Adrenal gland (tissue), 5 donors: Measurements from ENCODE around the gene STOML3.

ENCODE experiments used
- CTCF ChIP-seq, 6 experiments: fragments of 450-650 bp in 4 of 6; fragments of 200-600 bp in 2 of 6; sonication (generic) in 1 of 6; IDR thresholded peaks; 1 replicate in 5 of 6; 2 replicates in 1 of 6; pipeline versions ENCODE4 v1.5.1 to v1.8.0; 2016 to 2021; ENCODE audit warnings: antibody characterized with exemption in 6 of 6, mild to moderate bottlenecking in 2 of 6, moderate library complexity in 1 of 6
- POLR2A ChIP-seq, 2 donors: fragments of 450-650 bp; IDR thresholded peaks; one replicate each; pipeline ENCODE4 v1.6.1; 2017; ENCODE audit warnings: antibody characterized with exemption in 2 of 2, mild to moderate bottlenecking in 2 of 2, moderate library complexity in 1 of 2
- donor health status: DM: no; HTN: no; CAD: no.

- TF ChIP-seq CTCF (IDR thresholded peaks at IDR 0.05) (no peak), POLR2A (IDR thresholded peaks at IDR 0.05) (no peak)
These were observed 9.5 kb downstream of the STOML3 start for GRCh38 chr13:38981096-38981495.
